Transverse colon (tissue), 4 donors: ENCODE results near the gene RGS13.

Source experiments
- POLR2AphosphoS5 ChIP-seq, 3 donors: sonication (generic); formaldehyde crosslinking; IDR thresholded peaks; one replicate each; pipeline ENCODE4 v1.6.1; 2016; ENCODE audit warnings: antibody characterized with exemption in 3 of 3
- TF ChIP-seq, protein P1 (sequence below), 5 experiments: fragments of 200-600 bp in 3 of 5; fragments of 450-650 bp in 2 of 5; sonication (generic) in 3 of 5; IDR thresholded peaks; 1 replicate in 2 of 5; 2 replicates in 3 of 5; pipeline ENCODE4 v1.5.1; 2016 to 2017; ENCODE audit warnings: antibody characterized with exemption in 5 of 5, inconsistent platforms in 3 of 5, mild to moderate bottlenecking in 2 of 5, moderate library complexity in 1 of 5

GRCh38 chr1:192608671-192609070 is 27.3 kb upstream of the RGS13 start:
- no peak for TF ChIP-seq POLR2AphosphoS5 (IDR thresholded peaks at IDR 0.05)
- TF ChIP-seq, protein P1, sequence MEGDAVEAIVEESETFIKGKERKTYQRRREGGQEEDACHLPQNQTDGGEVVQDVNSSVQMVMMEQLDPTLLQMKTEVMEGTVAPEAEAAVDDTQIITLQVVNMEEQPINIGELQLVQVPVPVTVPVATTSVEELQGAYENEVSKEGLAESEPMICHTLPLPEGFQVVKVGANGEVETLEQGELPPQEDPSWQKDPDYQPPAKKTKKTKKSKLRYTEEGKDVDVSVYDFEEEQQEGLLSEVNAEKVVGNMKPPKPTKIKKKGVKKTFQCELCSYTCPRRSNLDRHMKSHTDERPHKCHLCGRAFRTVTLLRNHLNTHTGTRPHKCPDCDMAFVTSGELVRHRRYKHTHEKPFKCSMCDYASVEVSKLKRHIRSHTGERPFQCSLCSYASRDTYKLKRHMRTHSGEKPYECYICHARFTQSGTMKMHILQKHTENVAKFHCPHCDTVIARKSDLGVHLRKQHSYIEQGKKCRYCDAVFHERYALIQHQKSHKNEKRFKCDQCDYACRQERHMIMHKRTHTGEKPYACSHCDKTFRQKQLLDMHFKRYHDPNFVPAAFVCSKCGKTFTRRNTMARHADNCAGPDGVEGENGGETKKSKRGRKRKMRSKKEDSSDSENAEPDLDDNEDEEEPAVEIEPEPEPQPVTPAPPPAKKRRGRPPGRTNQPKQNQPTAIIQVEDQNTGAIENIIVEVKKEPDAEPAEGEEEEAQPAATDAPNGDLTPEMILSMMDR (IDR thresholded peaks at IDR 0.05): no peak
